A549 (cell line): ENCODE data around the gene ATF6B. TPM values are rescaled to one million over a fixed set of nuclear protein-coding genes. Genes with fewer than 3 reads are reported as not detected.

Experiments used
- polyA plus RNA-seq, 4 experiments: library from polyadenylated mRNA; depleted of rRNA in 3 of 4; stranded (reverse); fragments of >200 nt; fragmentation: RNase III in 1 of 4; extraction: RNeasy Plus Mini Kit Qiagen cat#74134 plus additional on column Dnase treatment in 1 of 4; gene quantifications; 2 replicates in 3 of 4; 3 replicates in 1 of 4; pipeline ENCODE4 v1.2.3, GENCODE V29; 2011 to 2017
- small RNA-seq, 6 experiments: library from RNA; depleted of rRNA; stranded (forward); fragments of <200 nt; gene quantifications; one replicate each; pipeline ENCODE3, GENCODE V24; 2012

The ATF6B gene
- polyA plus RNA-seq, 2 of the 4 experiments (the other 2 are of a cell fraction) = 19.3 to 29.0 TPM

Small RNA genes lying within 50 kb of the gene (small RNA-seq; reads per million reads assigned to genes)
- 0 to 1.0 (median 0) reads per million in 6 experiments for gene RNA5SP206

Other genes with a start within 250 kb of the ATF6B start
- 0.24 and 0.27 TPM in 2 replicates for gene SLC44A4, start 249.2 kb downstream of the ATF6B start, polyA plus RNA-seq (2011; rRNA removed)
- not detected in 3 replicates for gene SLC44A4, start 249.2 kb downstream of the ATF6B start, polyA plus RNA-seq (2017; fragmentation: RNase III; extraction: RNeasy Plus Mini Kit Qiagen cat#74134 plus additional on column Dnase treatment)
- 15.4 and 16.4 TPM in 2 replicates for gene EHMT2, start 230.5 kb downstream of the ATF6B start, polyA plus RNA-seq (2011; rRNA removed)
- gene EHMT2, start 230.5 kb downstream of the ATF6B start, polyA plus RNA-seq (2017; fragmentation: RNase III; extraction: RNeasy Plus Mini Kit Qiagen cat#74134 plus additional on column Dnase treatment) = 27.0 to 32.3 TPM (median 30.9 TPM) in 3 replicates
- 2.2 and 2.9 TPM in 2 replicates for gene ZBTB12, start 226.2 kb downstream of the ATF6B start, polyA plus RNA-seq (2011; rRNA removed)
- 8.4 to 10.1 TPM (median 10.0 TPM) in 3 replicates for gene ZBTB12, start 226.2 kb downstream of the ATF6B start, polyA plus RNA-seq (2017; fragmentation: RNase III; extraction: RNeasy Plus Mini Kit Qiagen cat#74134 plus additional on column Dnase treatment)
- 0.83 and 0.87 TPM in 2 replicates for gene C2, start 200.5 kb downstream of the ATF6B start, polyA plus RNA-seq (2011; rRNA removed)
- gene C2, start 200.5 kb downstream of the ATF6B start, polyA plus RNA-seq (2017; fragmentation: RNase III; extraction: RNeasy Plus Mini Kit Qiagen cat#74134 plus additional on column Dnase treatment) = 0.22 to 0.41 TPM (median 0.36 TPM) in 3 replicates
- 5.6 and 8.6 TPM in 2 replicates for gene CFB, start 182.2 kb downstream of the ATF6B start, polyA plus RNA-seq (2011; rRNA removed)
- 2.7 to 4.9 TPM (median 4.4 TPM) in 3 replicates for gene CFB, start 182.2 kb downstream of the ATF6B start, polyA plus RNA-seq (2017; fragmentation: RNase III; extraction: RNeasy Plus Mini Kit Qiagen cat#74134 plus additional on column Dnase treatment)
- gene NELFE, start 169.3 kb downstream of the ATF6B start, polyA plus RNA-seq (2011; rRNA removed) = 54.1 and 64.2 TPM in 2 replicates
- gene NELFE, start 169.3 kb downstream of the ATF6B start, polyA plus RNA-seq (2017; fragmentation: RNase III; extraction: RNeasy Plus Mini Kit Qiagen cat#74134 plus additional on column Dnase treatment) = 70.6 to 73.6 TPM (median 72.4 TPM) in 3 replicates
- gene SKIC2, start 169.1 kb downstream of the ATF6B start, polyA plus RNA-seq (2011; rRNA removed) = 20.8 and 23.4 TPM in 2 replicates
- gene SKIC2, start 169.1 kb downstream of the ATF6B start, polyA plus RNA-seq (2017; fragmentation: RNase III; extraction: RNeasy Plus Mini Kit Qiagen cat#74134 plus additional on column Dnase treatment) = 33.2 to 40.5 TPM (median 37.5 TPM) in 3 replicates
- gene DXO, start 156.1 kb downstream of the ATF6B start, polyA plus RNA-seq (2011; rRNA removed) = 12.7 and 16.0 TPM in 2 replicates
- 11.6 to 15.6 TPM (median 14.6 TPM) in 3 replicates for gene DXO, start 156.1 kb downstream of the ATF6B start, polyA plus RNA-seq (2017; fragmentation: RNase III; extraction: RNeasy Plus Mini Kit Qiagen cat#74134 plus additional on column Dnase treatment)
- 1.6 and 1.8 TPM in 2 replicates for gene C4A, start 146.2 kb downstream of the ATF6B start, polyA plus RNA-seq (2011; rRNA removed)
- 1.3 to 1.4 TPM (median 1.4 TPM) in 3 replicates for gene C4A, start 146.2 kb downstream of the ATF6B start, polyA plus RNA-seq (2017; fragmentation: RNase III; extraction: RNeasy Plus Mini Kit Qiagen cat#74134 plus additional on column Dnase treatment)
- gene C4B, start 113.5 kb downstream of the ATF6B start, polyA plus RNA-seq (2011; rRNA removed) = 1.2 and 1.3 TPM in 2 replicates
- gene C4B, start 113.5 kb downstream of the ATF6B start, polyA plus RNA-seq (2017; fragmentation: RNase III; extraction: RNeasy Plus Mini Kit Qiagen cat#74134 plus additional on column Dnase treatment) = 1.0 to 1.3 TPM (median 1.3 TPM) in 3 replicates
- not detected in 2 replicates for gene CYP21A2, start 89.8 kb downstream of the ATF6B start, polyA plus RNA-seq (2011; rRNA removed)
- gene CYP21A2, start 89.8 kb downstream of the ATF6B start, polyA plus RNA-seq (2017; fragmentation: RNase III; extraction: RNeasy Plus Mini Kit Qiagen cat#74134 plus additional on column Dnase treatment) = not detected in 3 replicates
- 0.80 and 1.3 TPM in 2 replicates for gene TNXB, start 18.9 kb downstream of the ATF6B start, polyA plus RNA-seq (2011; rRNA removed)
- 0.51 to 1.7 TPM (median 0.64 TPM) in 3 replicates for gene TNXB, start 18.9 kb downstream of the ATF6B start, polyA plus RNA-seq (2017; fragmentation: RNase III; extraction: RNeasy Plus Mini Kit Qiagen cat#74134 plus additional on column Dnase treatment)
- 3.5 and 3.8 TPM in 2 replicates for gene FKBPL, start 2.0 kb upstream of the ATF6B start, polyA plus RNA-seq (2011; rRNA removed)
- gene FKBPL, start 2.0 kb upstream of the ATF6B start, polyA plus RNA-seq (2017; fragmentation: RNase III; extraction: RNeasy Plus Mini Kit Qiagen cat#74134 plus additional on column Dnase treatment) = 7.0 to 7.5 TPM (median 7.2 TPM) in 3 replicates
- 0.19 and 0.40 TPM in 2 replicates for gene PRRT1, start 23.7 kb upstream of the ATF6B start, polyA plus RNA-seq (2011; rRNA removed)
- 0.52 to 1.0 TPM (median 0.63 TPM) in 3 replicates for gene PRRT1, start 23.7 kb upstream of the ATF6B start, polyA plus RNA-seq (2017; fragmentation: RNase III; extraction: RNeasy Plus Mini Kit Qiagen cat#74134 plus additional on column Dnase treatment)
- gene PPT2, start 25.9 kb upstream of the ATF6B start, polyA plus RNA-seq (2011; rRNA removed) = 11.7 and 18.2 TPM in 2 replicates
- 7.7 to 9.3 TPM (median 9.2 TPM) in 3 replicates for gene PPT2, start 25.9 kb upstream of the ATF6B start, polyA plus RNA-seq (2017; fragmentation: RNase III; extraction: RNeasy Plus Mini Kit Qiagen cat#74134 plus additional on column Dnase treatment)
- 1.6 and 2.0 TPM in 2 replicates for gene EGFL8, start 36.3 kb upstream of the ATF6B start, polyA plus RNA-seq (2011; rRNA removed)
- gene EGFL8, start 36.3 kb upstream of the ATF6B start, polyA plus RNA-seq (2017; fragmentation: RNase III; extraction: RNeasy Plus Mini Kit Qiagen cat#74134 plus additional on column Dnase treatment) = 2.8 to 3.1 TPM (median 2.9 TPM) in 3 replicates
- 40.6 and 50.0 TPM in 2 replicates for gene AGPAT1, start 47.8 kb upstream of the ATF6B start, polyA plus RNA-seq (2011; rRNA removed)
- 28.7 to 30.0 TPM (median 29.4 TPM) in 3 replicates for gene AGPAT1, start 47.8 kb upstream of the ATF6B start, polyA plus RNA-seq (2017; fragmentation: RNase III; extraction: RNeasy Plus Mini Kit Qiagen cat#74134 plus additional on column Dnase treatment)
- gene RNF5, start 50.2 kb upstream of the ATF6B start, polyA plus RNA-seq (2011; rRNA removed) = 49.1 and 54.1 TPM in 2 replicates
- gene RNF5, start 50.2 kb upstream of the ATF6B start, polyA plus RNA-seq (2017; fragmentation: RNase III; extraction: RNeasy Plus Mini Kit Qiagen cat#74134 plus additional on column Dnase treatment) = 46.2 to 64.1 TPM (median 62.7 TPM) in 3 replicates
- gene AGER, start 56.0 kb upstream of the ATF6B start, polyA plus RNA-seq (2011; rRNA removed) = 1.4 and 1.6 TPM in 2 replicates
- gene AGER, start 56.0 kb upstream of the ATF6B start, polyA plus RNA-seq (2017; fragmentation: RNase III; extraction: RNeasy Plus Mini Kit Qiagen cat#74134 plus additional on column Dnase treatment) = 1.4 to 2.4 TPM (median 2.1 TPM) in 3 replicates
- gene PBX2, start 62.0 kb upstream of the ATF6B start, polyA plus RNA-seq (2011; rRNA removed) = 27.0 and 27.4 TPM in 2 replicates
- gene PBX2, start 62.0 kb upstream of the ATF6B start, polyA plus RNA-seq (2017; fragmentation: RNase III; extraction: RNeasy Plus Mini Kit Qiagen cat#74134 plus additional on column Dnase treatment) = 24.8 to 32.5 TPM (median 30.8 TPM) in 3 replicates
- 0.15 and 0.36 TPM in 2 replicates for gene GPSM3, start 64.4 kb upstream of the ATF6B start, polyA plus RNA-seq (2011; rRNA removed)
- gene GPSM3, start 64.4 kb upstream of the ATF6B start, polyA plus RNA-seq (2017; fragmentation: RNase III; extraction: RNeasy Plus Mini Kit Qiagen cat#74134 plus additional on column Dnase treatment) = 0.19 to 0.30 TPM (median 0.22 TPM) in 3 replicates
- gene NOTCH4, start 95.8 kb upstream of the ATF6B start, polyA plus RNA-seq (2011; rRNA removed) = 0.66 and 0.70 TPM in 2 replicates
- 0.22 to 0.44 TPM (median 0.32 TPM) in 3 replicates for gene NOTCH4, start 95.8 kb upstream of the ATF6B start, polyA plus RNA-seq (2017; fragmentation: RNase III; extraction: RNeasy Plus Mini Kit Qiagen cat#74134 plus additional on column Dnase treatment)
- not detected in 2 replicates for gene TSBP1, start 243.7 kb upstream of the ATF6B start, polyA plus RNA-seq (2011; rRNA removed)
- not detected in 3 replicates for gene TSBP1, start 243.7 kb upstream of the ATF6B start, polyA plus RNA-seq (2017; fragmentation: RNase III; extraction: RNeasy Plus Mini Kit Qiagen cat#74134 plus additional on column Dnase treatment)